Measurements from ENCODE around the gene VSTM2B.

DNA sequence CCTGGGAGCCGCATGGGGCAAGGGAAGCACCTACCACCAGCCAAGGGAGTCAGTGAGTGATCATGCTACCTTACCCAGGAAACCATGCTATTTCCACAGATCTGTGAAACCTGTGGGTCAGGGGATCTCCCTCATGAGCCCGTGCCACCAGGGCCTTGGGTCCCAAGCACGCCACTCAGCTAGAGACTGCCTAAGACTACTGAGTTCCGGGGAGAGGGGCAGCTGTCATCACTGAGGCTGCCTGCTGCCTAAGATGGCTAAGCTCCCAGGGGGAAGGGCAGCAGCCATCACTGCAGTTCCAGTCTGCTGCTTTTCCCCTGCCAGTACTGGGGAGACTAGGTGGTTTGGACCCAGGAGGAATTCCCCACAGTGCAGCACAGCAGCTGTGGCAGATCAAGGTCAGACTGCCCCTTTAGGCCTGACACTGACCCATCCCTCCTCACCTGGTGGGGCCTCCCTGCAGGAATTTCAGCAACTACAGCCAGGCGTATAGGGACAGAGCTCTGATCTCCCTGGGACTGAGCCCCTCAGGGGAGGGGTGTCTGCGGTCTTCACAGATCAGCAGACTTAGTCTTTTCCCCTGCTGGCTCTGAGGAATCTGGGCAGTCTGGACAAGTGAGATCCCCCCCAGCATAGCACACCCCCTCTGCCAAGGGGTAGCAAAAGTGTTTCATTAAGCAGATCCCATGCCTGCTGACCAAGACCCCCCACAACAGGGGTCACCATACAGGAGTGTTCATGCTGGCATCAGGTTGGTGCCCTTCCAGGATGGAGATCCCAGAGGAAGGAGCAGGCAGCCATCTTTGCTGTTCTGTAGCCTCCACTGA is 26.9 kb downstream of the VSTM2B start:
- TF ChIP-seq ZFP30 (CRISPR knock-in tag; IDR thresholded peaks at IDR 0.05) (no peak), BACH2 (CRISPR knock-in tag; IDR thresholded peaks at IDR 0.05; ENCODE audit: borderline replicate concordance) (no peak)

Measured in SK-N-SH treated with all-trans-retinoic acid at 6 μM for 48 hours (cell line).